22Rv1 (cell line): ENCODE results near the gene UBE2S.

ENCODE experiments used
- ZFX ChIP-seq: fragments of 450-650 bp; IDR thresholded peaks from 2 replicates; pipeline ENCODE4 v1.6.1; 2017; ENCODE audit warnings: antibody characterized with exemption, borderline replicate concordance
- TF ChIP-seq, protein P1 (sequence below): fragments of 450-650 bp; IDR thresholded peaks from 2 replicates; pipeline ENCODE4 v1.5.1; 2017; ENCODE audit warnings: mild to moderate bottlenecking

DNA sequence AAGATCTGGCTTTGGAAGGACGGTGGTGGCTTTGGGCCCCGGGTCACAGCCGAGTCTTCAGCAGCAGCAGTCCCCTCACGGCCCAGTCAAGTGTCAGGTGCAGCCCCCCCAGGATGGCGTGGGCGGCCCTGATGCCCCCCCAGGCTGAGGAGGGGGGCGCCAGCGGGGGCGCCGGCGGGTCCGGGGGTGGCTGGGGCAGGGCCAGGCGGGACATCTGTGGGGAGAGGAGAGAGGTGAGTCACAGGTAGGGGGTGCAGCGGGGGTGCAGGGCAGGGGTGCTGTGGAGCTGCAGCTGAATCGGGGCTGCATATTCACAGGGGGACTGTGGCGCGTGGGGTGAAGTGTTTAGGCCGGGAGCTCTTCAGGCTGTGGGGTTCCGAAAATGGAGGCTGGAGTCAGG, 41.6 kb downstream of the UBE2S start:
- TF ChIP-seq, protein P1, sequence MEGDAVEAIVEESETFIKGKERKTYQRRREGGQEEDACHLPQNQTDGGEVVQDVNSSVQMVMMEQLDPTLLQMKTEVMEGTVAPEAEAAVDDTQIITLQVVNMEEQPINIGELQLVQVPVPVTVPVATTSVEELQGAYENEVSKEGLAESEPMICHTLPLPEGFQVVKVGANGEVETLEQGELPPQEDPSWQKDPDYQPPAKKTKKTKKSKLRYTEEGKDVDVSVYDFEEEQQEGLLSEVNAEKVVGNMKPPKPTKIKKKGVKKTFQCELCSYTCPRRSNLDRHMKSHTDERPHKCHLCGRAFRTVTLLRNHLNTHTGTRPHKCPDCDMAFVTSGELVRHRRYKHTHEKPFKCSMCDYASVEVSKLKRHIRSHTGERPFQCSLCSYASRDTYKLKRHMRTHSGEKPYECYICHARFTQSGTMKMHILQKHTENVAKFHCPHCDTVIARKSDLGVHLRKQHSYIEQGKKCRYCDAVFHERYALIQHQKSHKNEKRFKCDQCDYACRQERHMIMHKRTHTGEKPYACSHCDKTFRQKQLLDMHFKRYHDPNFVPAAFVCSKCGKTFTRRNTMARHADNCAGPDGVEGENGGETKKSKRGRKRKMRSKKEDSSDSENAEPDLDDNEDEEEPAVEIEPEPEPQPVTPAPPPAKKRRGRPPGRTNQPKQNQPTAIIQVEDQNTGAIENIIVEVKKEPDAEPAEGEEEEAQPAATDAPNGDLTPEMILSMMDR = no peak
- no peak for TF ChIP-seq ZFX
